HG03097 (cell line): ENCODE results near the gene SDK2.
"Not testable (repeated sequence)": the region's sequence is repeated elsewhere in the genome, so short reads cannot be mapped to it uniquely, and the experiment has no call there.

Source experiments
- ATAC-seq: cut with Tn5 transposase; IDR thresholded peaks from one replicate; pipeline ENCODE4 v1.9.1; 2021; ENCODE audit not compliant: unreplicated experiment, low FRiP score

Gene SDK2

GRCh38 chr17:73465953-73466230 lies 178.4 kb downstream of the SDK2 start:
- no peak for ATAC-seq

GRCh38 chr17:73465130-73465952 lies 178.9 kb downstream of the SDK2 start:
- no peak for ATAC-seq

- ATAC-seq = no peak
Observed at GRCh38 chr17:73464447-73464846, 179.8 kb downstream of the SDK2 start.

- no peak for ATAC-seq
Observed at GRCh38 chr17:73463821-73464220, 180.4 kb downstream of the SDK2 start.

- ATAC-seq = no peak
Observed at GRCh38 chr17:73462823-73463222, 181.4 kb downstream of the SDK2 start.

GRCh38 chr17:73459980-73460379 lies 184.3 kb downstream of the SDK2 start:
- ATAC-seq = no peak

- no peak for ATAC-seq
Observed at GRCh38 chr17:73455767-73456166, 188.5 kb downstream of the SDK2 start.

- ATAC-seq = no peak
Observed at GRCh38 chr17:73455050-73455687, 189.1 kb downstream of the SDK2 start.

- ATAC-seq = not testable (repeated sequence)
Observed at GRCh38 chr17:73453494-73453893, 190.8 kb downstream of the SDK2 start.

GRCh38 chr17:73453090-73453489 lies 191.2 kb downstream of the SDK2 start:
- ATAC-seq = no peak

GRCh38 chr17:73452009-73452408 lies 192.2 kb downstream of the SDK2 start:
- ATAC-seq = no peak

GRCh38 chr17:73447319-73447718 lies 196.9 kb downstream of the SDK2 start:
- no peak for ATAC-seq

GRCh38 chr17:73446617-73447016 lies 197.6 kb downstream of the SDK2 start:
- no peak for ATAC-seq

- ATAC-seq = no peak
Observed at GRCh38 chr17:73445466-73445865, 198.8 kb downstream of the SDK2 start.

- ATAC-seq = no peak
Observed at GRCh38 chr17:73444021-73444420, 200.2 kb downstream of the SDK2 start.

GRCh38 chr17:73439597-73439996 lies 204.6 kb downstream of the SDK2 start:
- ATAC-seq = no peak

- ATAC-seq = no peak
Observed at GRCh38 chr17:73437826-73438225, 206.4 kb downstream of the SDK2 start.

GRCh38 chr17:73436954-73437353 lies 207.3 kb downstream of the SDK2 start:
- ATAC-seq = no peak

- ATAC-seq = no peak
Observed at GRCh38 chr17:73435412-73435811, 208.8 kb downstream of the SDK2 start.

GRCh38 chr17:73434154-73434553 lies 210.1 kb downstream of the SDK2 start:
- ATAC-seq = no peak

- ATAC-seq = no peak
Observed at GRCh38 chr17:73433501-73433900, 210.7 kb downstream of the SDK2 start.

- no peak for ATAC-seq
Observed at GRCh38 chr17:73432624-73433190, 211.5 kb downstream of the SDK2 start.
